ENCODE results near the gene GCFC2. TPM values are rescaled to one million over a fixed set of nuclear protein-coding genes. Genes with fewer than 3 reads are reported as not detected.

GCFC2 gene
- total and polyA plus RNA-seq, 9 of the 15 experiments (the other 6 are each of a cell fraction or from before 2014, with no cell fraction given) = 10.5 to 40.6 (median 23.0) TPM

GRCh38 chr2:75655861-75656260 is 54.9 kb downstream of the GCFC2 start (continued):
- no peak for TF ChIP-seq MNT (conservative IDR thresholded peaks at IDR 0.05)
- TF ChIP-seq MIER1 (IDR thresholded peaks at IDR 0.05; ENCODE audit: low read depth) = no peak
- no peak for TF ChIP-seq RBBP5 (IDR thresholded peaks at IDR 0.05; ENCODE audit: borderline replicate concordance, insufficient read depth, low read length, poor library complexity, severe bottlenecking)
- no peak for TF ChIP-seq CBX5 (IDR thresholded peaks at IDR 0.05; ENCODE audit: borderline replicate concordance, low read depth)

- CTCF ChIA-PET (ENCODE audit: low intra/inter-chr PET ratio) = no interaction called here
Observed at GRCh38 chr2:75654012-75654411, 56.7 kb downstream of the GCFC2 start.

More at GRCh38 chr2:75654012-75654411, 56.7 kb downstream of the GCFC2 start:
- FAIRE-seq = no peak
- in situ Hi-C loops (cut with MboI) (no loop called here), intact Hi-C loops (cut with micrococcal nuclease) (no loop called here)
- no peak overlapping the region for H3K4me2 ChIP-seq (ENCODE audit: insufficient read depth, low read length)
- no peaks in the 10 kb centered on the region for H3K27me3 ChIP-seq (ENCODE audit: control insufficient read depth in 2 of 2, insufficient read depth in 2 of 2, low read length in 2 of 2)
- peaks cover 91% of the 10 kb centered on the region for H3K36me3 ChIP-seq (ENCODE audit: control insufficient read depth, insufficient read depth, low read length)
- no peak for DNase-seq (ENCODE audit: extremely low read depth in 1 of 4, low spot score in 3 of 4)
- TF ChIP-seq STAT6 (CRISPR knock-in tag; IDR thresholded peaks at IDR 0.05) (no peak), YY1 (IDR thresholded peaks at IDR 0.05; ENCODE audit: borderline replicate concordance in 1 of 3, control insufficient read depth in 1 of 3, extremely low read depth in 1 of 3, insufficient read depth in 3 of 3, insufficient read length in 1 of 3, insufficient replicate concordance in 2 of 3, low read depth in 1 of 3, low read length in 2 of 3) (peak in 1 of 3 experiments; percentile 12), CTBP1 (IDR thresholded peaks at IDR 0.05; ENCODE audit: borderline replicate concordance) (no peak), CTCF (IDR thresholded peaks at IDR 0.05 in 2 of 3, conservative IDR thresholded peaks at IDR 0.05 in 1 of 3; ENCODE audit: insufficient read depth in 2 of 3, low read depth in 1 of 3, low read length in 3 of 3) (0 out of 6 replicates have a peak, but pooled peaks of 1 of the 3 experiments have one; percentile 1)
- H4K20me1 ChIP-seq (replicated peaks; ENCODE audit: control insufficient read depth, insufficient read depth, low read length) = no peaks in the 10 kb centered on the region
- POLR2A ChIA-PET = no interaction called here
- H3K4me3 ChIP-seq = no peak overlapping the region
- no peaks in the 10 kb centered on the region for H3K9me3 ChIP-seq (replicated peaks; ENCODE audit: control insufficient read depth, insufficient read depth, low read depth, low read length)
- H3K9ac ChIP-seq (ENCODE audit: insufficient read depth in 1 of 2, low read depth in 2 of 2, low read length in 2 of 2) = no peak overlapping the region
- no peaks in the 10 kb centered on the region for H3K9me1 ChIP-seq (ENCODE audit: control insufficient read depth, insufficient read depth, low read length)
- H3K27ac ChIP-seq (ENCODE audit: extremely low read depth, low read depth, low read length) = no peak overlapping the region
- no TSS peak for BruUV-seq (replicated peaks)
- H2AFZ ChIP-seq (ENCODE audit: low read depth, low read length) = no peak overlapping the region
- 0 out of 3 replicates have a peak, but pooled peaks cover under 1% of the 10 kb centered on the region for H3K79me2 ChIP-seq (ENCODE audit: control insufficient read depth, insufficient read depth, low read length)
- no peak for ATAC-seq
- H3K4me1 ChIP-seq (replicated peaks in 1 of 2; ENCODE audit: control insufficient read depth in 2 of 2, insufficient read depth in 2 of 2, low read length in 2 of 2) = no peaks in the 10 kb centered on the region
- 78% methylated on average over 2 of the region's 2 CpGs for WGBS (ENCODE audit: insufficient coverage, low coverage, missing lambda C conversion rate)

Data from K562 (cell line).